ENCODE results near the gene DCST2. TPM values are rescaled to one million over a fixed set of nuclear protein-coding genes. Genes with fewer than 3 reads are reported as not detected.

DCST2 gene
- total RNA-seq, 1 donor from 2014 or later, result not detected

- DNase-seq (ENCODE audit: low read depth), result no peak
- Histone ChIP-seq H3K27me3 (ENCODE audit: control insufficient read depth, insufficient read depth, low read length) (peaks cover 13% of the 10 kb centered on the region), H3K36me3 (ENCODE audit: control insufficient read depth, insufficient read depth, low read length) (no peaks in the 10 kb centered on the region), H3K4me3 (ENCODE audit: low read depth, low read length) (peak overlapping the region; percentile 1)
- peak; percentile 68 for TF ChIP-seq CTCF (IDR thresholded peaks at IDR 0.05; ENCODE audit: insufficient read depth, low read length, poor library complexity, severe bottlenecking)
Observed at GRCh38 chr1:155070721-155071569, 37.4 kb upstream of the DCST2 start.

DNA sequence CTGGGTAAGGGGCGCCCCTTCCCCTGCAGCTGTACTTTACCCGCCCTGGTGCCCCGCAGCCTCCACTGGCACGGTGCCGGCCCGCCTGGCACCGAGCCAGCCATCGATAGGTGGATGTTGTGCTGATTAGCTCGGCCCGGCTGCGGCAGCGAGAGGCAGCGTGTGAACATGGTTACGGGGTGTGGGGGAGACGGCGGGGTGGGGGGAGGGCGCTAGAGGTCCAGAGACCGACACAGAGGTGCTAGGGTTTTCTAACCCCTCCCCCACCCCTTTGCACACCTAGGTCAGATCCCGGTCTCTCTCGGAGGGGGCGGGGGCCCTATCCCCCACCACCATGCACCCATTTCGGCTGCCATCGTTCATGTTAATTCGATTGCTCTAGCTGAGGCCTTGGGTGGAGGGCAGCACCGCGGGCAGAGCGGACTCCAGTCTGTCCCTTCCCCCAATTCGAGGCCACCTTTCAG is 36.6 kb upstream of the DCST2 start:
- Histone ChIP-seq H3K36me3 (ENCODE audit: control insufficient read depth, insufficient read depth, low read length) (no peaks in the 10 kb centered on the region), H3K4me3 (ENCODE audit: low read depth, low read length) (no peak overlapping the region), H3K27me3 (ENCODE audit: control insufficient read depth, insufficient read depth, low read length) (peaks cover 13% of the 10 kb centered on the region)
- no peak for TF ChIP-seq CTCF (IDR thresholded peaks at IDR 0.05; ENCODE audit: insufficient read depth, low read length, poor library complexity, severe bottlenecking)
- DNase-seq (ENCODE audit: low read depth), result no peak

GRCh38 chr1:155069551-155070157 is 36.1 kb upstream of the DCST2 start:
- no peak overlapping the region for H3K4me3 ChIP-seq (ENCODE audit: low read depth, low read length)
- peaks cover 11% of the 10 kb centered on the region for H3K27me3 ChIP-seq (ENCODE audit: control insufficient read depth, insufficient read depth, low read length)
- H3K36me3 ChIP-seq (ENCODE audit: control insufficient read depth, insufficient read depth, low read length), result no peaks in the 10 kb centered on the region
- no peak for DNase-seq (ENCODE audit: low read depth)
- no peak for TF ChIP-seq CTCF (IDR thresholded peaks at IDR 0.05; ENCODE audit: insufficient read depth, low read length, poor library complexity, severe bottlenecking)

GRCh38 chr1:155068599-155068998 is 35.0 kb upstream of the DCST2 start:
- Histone ChIP-seq H3K27me3 (ENCODE audit: control insufficient read depth, insufficient read depth, low read length) (peaks cover 11% of the 10 kb centered on the region), H3K4me3 (ENCODE audit: low read depth, low read length) (no peak overlapping the region), H3K36me3 (ENCODE audit: control insufficient read depth, insufficient read depth, low read length) (no peaks in the 10 kb centered on the region)
- TF ChIP-seq CTCF (IDR thresholded peaks at IDR 0.05; ENCODE audit: insufficient read depth, low read length, poor library complexity, severe bottlenecking), result no peak
- DNase-seq (ENCODE audit: low read depth), result no peak

DNA sequence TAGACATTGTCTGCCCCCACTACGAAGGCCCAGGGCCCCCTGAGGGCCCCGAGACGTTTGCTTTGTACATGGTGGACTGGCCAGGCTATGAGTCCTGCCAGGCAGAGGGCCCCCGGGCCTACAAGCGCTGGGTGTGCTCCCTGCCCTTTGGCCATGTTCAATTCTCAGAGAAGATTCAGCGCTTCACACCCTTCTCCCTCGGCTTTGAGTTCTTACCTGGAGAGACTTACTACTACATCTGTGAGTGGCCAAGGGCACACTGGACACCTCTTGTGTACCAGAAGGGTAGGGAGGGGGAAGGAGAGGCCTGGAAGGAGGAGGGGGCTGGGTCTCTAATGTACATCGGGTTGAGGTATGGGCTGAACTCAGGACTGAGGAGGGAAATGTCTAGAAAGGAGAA is 33.2 kb upstream of the DCST2 start:
- no peak for DNase-seq (ENCODE audit: low read depth)
- Histone ChIP-seq H3K4me3 (ENCODE audit: low read depth, low read length) (no peak overlapping the region), H3K36me3 (ENCODE audit: control insufficient read depth, insufficient read depth, low read length) (no peaks in the 10 kb centered on the region)

More for the DNA sequence above, 33.2 kb upstream of the DCST2 start:
- no peak for TF ChIP-seq CTCF (IDR thresholded peaks at IDR 0.05; ENCODE audit: insufficient read depth, low read length, poor library complexity, severe bottlenecking)
- peaks cover 2% of the 10 kb centered on the region for H3K27me3 ChIP-seq (ENCODE audit: control insufficient read depth, insufficient read depth, low read length)

Data from kidney epithelial cell (primary cell).